C4-2B (cell line): ENCODE data around the gene PLXNB3.

Experiments used
- ZFX ChIP-seq: fragments of 450-650 bp; IDR thresholded peaks from 2 replicates; pipeline ENCODE4 v1.6.1; 2017
- TF ChIP-seq, protein P1 (sequence below): fragments of 450-650 bp; conservative IDR thresholded peaks from 2 replicates; pipeline ENCODE4 v1.5.1; 2017; ENCODE audit warnings: mild to moderate bottlenecking

DNA sequence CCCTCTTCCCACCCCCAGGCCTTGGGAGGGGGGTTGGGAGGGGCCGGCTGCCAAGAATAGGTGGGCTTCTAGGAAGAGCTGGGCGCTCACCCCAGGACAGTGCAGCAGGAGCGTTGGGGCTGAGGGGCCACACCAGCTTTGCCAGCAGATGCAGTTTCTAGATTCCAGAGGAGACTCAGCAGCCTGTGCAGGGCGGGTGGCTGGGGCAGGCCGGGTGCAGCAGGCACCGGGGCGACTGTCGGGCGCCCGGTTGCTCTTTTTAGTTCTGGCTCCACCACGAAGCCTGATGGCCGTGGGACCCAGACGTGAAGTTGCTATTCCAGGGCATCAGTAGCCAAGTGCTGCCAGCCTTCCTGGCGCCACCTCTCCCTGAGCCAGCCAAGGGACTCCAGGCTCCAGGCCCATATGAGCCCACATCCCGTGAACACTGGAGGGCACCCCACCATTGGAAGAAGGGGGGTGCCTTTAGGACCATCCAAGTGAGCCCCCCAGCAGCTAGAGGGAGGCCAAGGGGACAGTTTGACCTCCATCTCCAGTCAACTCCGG is 36.2 kb downstream of the PLXNB3 start:
- TF ChIP-seq, protein P1, sequence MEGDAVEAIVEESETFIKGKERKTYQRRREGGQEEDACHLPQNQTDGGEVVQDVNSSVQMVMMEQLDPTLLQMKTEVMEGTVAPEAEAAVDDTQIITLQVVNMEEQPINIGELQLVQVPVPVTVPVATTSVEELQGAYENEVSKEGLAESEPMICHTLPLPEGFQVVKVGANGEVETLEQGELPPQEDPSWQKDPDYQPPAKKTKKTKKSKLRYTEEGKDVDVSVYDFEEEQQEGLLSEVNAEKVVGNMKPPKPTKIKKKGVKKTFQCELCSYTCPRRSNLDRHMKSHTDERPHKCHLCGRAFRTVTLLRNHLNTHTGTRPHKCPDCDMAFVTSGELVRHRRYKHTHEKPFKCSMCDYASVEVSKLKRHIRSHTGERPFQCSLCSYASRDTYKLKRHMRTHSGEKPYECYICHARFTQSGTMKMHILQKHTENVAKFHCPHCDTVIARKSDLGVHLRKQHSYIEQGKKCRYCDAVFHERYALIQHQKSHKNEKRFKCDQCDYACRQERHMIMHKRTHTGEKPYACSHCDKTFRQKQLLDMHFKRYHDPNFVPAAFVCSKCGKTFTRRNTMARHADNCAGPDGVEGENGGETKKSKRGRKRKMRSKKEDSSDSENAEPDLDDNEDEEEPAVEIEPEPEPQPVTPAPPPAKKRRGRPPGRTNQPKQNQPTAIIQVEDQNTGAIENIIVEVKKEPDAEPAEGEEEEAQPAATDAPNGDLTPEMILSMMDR = no peak
- TF ChIP-seq ZFX = no peak
